ENCODE measurements around the gene MIB1.
"Not testable (repeated sequence)": the region's sequence is repeated elsewhere in the genome, so short reads cannot be mapped to it uniquely, and the experiment has no call there.

MIB1 gene

GRCh38 chr18:21740538-21741311, at the start of gene MIB1:
MIB1 (plus strand) TSS chr18:21740792; CDS start chr18:21741584, 792 bp downstream.
- peak; percentile 99 for DNase-seq

GRCh38 chr18:21693322-21693721, 47.3 kb upstream of the MIB1 start:
- no peak for DNase-seq

GRCh38 chr18:21700528-21701075, 40.0 kb upstream of the MIB1 start:
- no peak for DNase-seq

GRCh38 chr18:21701621-21702020, 39.0 kb upstream of the MIB1 start:
- DNase-seq, result no peak

GRCh38 chr18:21702602-21703001, 38.0 kb upstream of the MIB1 start:
- no peak for DNase-seq

GRCh38 chr18:21703241-21703820, 37.3 kb upstream of the MIB1 start:
- DNase-seq, result no peak

GRCh38 chr18:21704603-21705364, 35.8 kb upstream of the MIB1 start, which contains the start of gene ABHD3:
ABHD3 (minus strand) TSS chr18:21704774; CDS start chr18:21704665, 109 bp downstream.
- peak; percentile 99 for DNase-seq

- no peak for DNase-seq
These were observed 34.2 kb upstream of the MIB1 start for GRCh38 chr18:21706386-21706865.

GRCh38 chr18:21707130-21707529, 33.5 kb upstream of the MIB1 start:
- not testable (repeated sequence) for DNase-seq

- DNase-seq, result no peak
These were observed 26.1 kb upstream of the MIB1 start for GRCh38 chr18:21714474-21714873.

- no peak for DNase-seq
These were observed 17.9 kb upstream of the MIB1 start for GRCh38 chr18:21722687-21723086.

GRCh38 chr18:21725201-21725600, 15.4 kb upstream of the MIB1 start:
- DNase-seq, result no peak

GRCh38 chr18:21727702-21728101, 12.9 kb upstream of the MIB1 start:
- no peak for DNase-seq

- DNase-seq, result no peak
These were observed 7.6 kb upstream of the MIB1 start for GRCh38 chr18:21733011-21733410.

GRCh38 chr18:21735452-21736015, 5.1 kb upstream of the MIB1 start:
- no peak for DNase-seq

GRCh38 chr18:21736926-21737325, 3.7 kb upstream of the MIB1 start:
- not testable (repeated sequence) for DNase-seq

- no peak for DNase-seq
These were observed 721 bp upstream of the MIB1 start for GRCh38 chr18:21739604-21740537.

- DNase-seq, result no peak
These were observed 645 bp downstream of the MIB1 start for GRCh38 chr18:21741312-21741561.

- DNase-seq, result peak; percentile 21
These were observed 1.1 kb downstream of the MIB1 start for GRCh38 chr18:21741562-21742314.

- DNase-seq, result no peak
These were observed 1.7 kb downstream of the MIB1 start for GRCh38 chr18:21742315-21742687.

- DNase-seq, result no peak
These were observed 2.7 kb downstream of the MIB1 start for GRCh38 chr18:21743166-21743832.
